ENCODE results near the gene DAZAP1. TPM values are rescaled to one million over a fixed set of nuclear protein-coding genes. Genes with fewer than 3 reads are reported as not detected.

DAZAP1 gene
- total RNA-seq, 4 donors from 2014 or later: 53.7 to 74.1 (median 63.4) TPM

DNA sequence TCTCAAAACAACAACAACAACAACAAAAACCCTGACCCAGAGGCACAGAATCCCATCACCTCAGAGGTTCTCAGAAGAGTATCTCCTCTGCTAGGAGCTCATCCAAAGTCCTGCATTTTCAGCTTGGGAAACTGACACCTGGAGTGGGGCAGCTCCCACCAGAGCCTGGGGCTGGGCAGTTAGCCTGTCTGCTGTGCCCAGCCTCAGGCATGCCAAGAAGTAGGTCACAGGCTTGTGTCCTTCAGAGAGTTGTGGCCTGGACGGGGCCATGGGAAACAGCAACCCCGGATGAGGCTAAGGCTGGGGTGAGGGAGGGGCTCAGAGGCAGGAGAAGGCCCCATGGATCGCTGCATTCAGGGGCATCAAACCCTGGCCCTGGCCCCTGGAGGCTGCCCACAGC lies 21.6 kb upstream of the DAZAP1 start:
- no peak for TF ChIP-seq POLR2A (IDR thresholded peaks at IDR 0.05)
- TF ChIP-seq, protein P1, sequence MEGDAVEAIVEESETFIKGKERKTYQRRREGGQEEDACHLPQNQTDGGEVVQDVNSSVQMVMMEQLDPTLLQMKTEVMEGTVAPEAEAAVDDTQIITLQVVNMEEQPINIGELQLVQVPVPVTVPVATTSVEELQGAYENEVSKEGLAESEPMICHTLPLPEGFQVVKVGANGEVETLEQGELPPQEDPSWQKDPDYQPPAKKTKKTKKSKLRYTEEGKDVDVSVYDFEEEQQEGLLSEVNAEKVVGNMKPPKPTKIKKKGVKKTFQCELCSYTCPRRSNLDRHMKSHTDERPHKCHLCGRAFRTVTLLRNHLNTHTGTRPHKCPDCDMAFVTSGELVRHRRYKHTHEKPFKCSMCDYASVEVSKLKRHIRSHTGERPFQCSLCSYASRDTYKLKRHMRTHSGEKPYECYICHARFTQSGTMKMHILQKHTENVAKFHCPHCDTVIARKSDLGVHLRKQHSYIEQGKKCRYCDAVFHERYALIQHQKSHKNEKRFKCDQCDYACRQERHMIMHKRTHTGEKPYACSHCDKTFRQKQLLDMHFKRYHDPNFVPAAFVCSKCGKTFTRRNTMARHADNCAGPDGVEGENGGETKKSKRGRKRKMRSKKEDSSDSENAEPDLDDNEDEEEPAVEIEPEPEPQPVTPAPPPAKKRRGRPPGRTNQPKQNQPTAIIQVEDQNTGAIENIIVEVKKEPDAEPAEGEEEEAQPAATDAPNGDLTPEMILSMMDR (IDR thresholded peaks at IDR 0.05 in 4 of 5, conservative IDR thresholded peaks at IDR 0.05 in 1 of 5): no peak
- peak in 1 of 2 donors; percentile 16 for ATAC-seq
- DNase-seq: peak in 1 of 2 donors; percentile 70
- H3K9me3 ChIP-seq: no peaks in the 10 kb centered on the region
- H3K36me3 ChIP-seq: peaks cover 0 to 19% of the 10 kb centered on the region in 2 donors
- peaks cover 45 to 50% of the 10 kb centered on the region in 2 donors for H3K4me1 ChIP-seq
- in situ Hi-C loops (cut with MboI; ENCODE audit: low sequenced_read_pairs in 4 of 4) (no loop called here), intact Hi-C loops (cut with DNase I; ENCODE audit: low total_unique reads) (loop anchor here (10.0 kb wide), 1 partner anchor 479 kb away; the partner anchor contains the start of gene KLF16)
- peak overlapping the region in 1 of 4 donors; percentile 19 for H3K4me3 ChIP-seq
- no peaks in the 10 kb centered on the region for H3K27me3 ChIP-seq
- H3K27ac ChIP-seq: peak overlapping the region; percentile 93 to 96 (median 94)

DNA sequence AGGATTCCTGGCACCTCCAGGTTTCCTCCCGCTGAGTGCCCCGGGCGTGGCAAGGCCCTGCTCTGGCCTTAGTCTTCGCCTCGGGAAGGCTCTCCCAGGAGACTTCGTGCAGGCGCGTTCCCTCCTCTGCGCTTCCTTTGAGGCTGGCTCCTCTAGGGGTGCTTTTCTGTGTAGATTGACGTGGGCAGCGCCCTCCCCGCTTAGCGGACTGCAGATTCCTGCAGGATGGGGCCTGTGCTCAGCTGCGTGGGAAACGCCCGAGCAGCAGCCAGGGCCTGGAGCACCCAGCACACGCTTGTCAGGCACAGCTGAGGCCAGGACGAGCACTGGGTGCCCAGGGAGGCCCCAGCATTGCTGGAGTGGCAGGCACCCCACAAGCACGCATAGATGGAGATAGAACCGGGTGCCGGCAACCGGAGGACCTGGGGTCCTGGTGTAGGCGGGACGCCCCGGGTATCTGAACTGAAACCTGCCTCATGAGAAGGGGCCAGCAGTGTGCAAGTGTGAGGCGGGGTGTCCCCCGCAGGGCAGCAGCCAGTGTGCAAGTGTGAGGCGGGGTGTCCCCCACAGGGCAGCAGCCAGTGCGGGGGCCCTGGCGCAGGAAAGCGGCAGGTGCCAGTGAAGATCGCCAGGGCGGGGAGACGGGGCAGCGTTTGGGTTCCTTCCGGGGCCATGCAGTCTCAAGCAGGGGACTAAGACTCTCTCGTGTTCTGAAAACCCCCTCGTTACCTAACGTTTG lies 20.3 kb upstream of the DAZAP1 start:
- H3K4me1 ChIP-seq: peaks cover 36 to 42% of the 10 kb centered on the region in 2 donors
- DNase-seq (no peak), ATAC-seq (no peak)
- peaks cover 0 to 31% of the 10 kb centered on the region in 2 donors for H3K36me3 ChIP-seq
- H3K27ac ChIP-seq: peak overlapping the region; percentile 42 to 96 (median 93)
- in situ Hi-C loops (cut with MboI; ENCODE audit: low sequenced_read_pairs in 4 of 4) (no loop called here), intact Hi-C loops (cut with DNase I; ENCODE audit: low total_unique reads) (loop anchor here (10.0 kb wide), 1 partner anchor 478 kb away; the partner anchor contains the start of gene KLF16)
- H3K27me3 ChIP-seq: no peaks in the 10 kb centered on the region
- H3K9me3 ChIP-seq: no peaks in the 10 kb centered on the region
- TF ChIP-seq, protein P1 (IDR thresholded peaks at IDR 0.05 in 4 of 5, conservative IDR thresholded peaks at IDR 0.05 in 1 of 5): no peak
- no peak for TF ChIP-seq POLR2A (IDR thresholded peaks at IDR 0.05)
- H3K4me3 ChIP-seq: no peak overlapping the region

DNA sequence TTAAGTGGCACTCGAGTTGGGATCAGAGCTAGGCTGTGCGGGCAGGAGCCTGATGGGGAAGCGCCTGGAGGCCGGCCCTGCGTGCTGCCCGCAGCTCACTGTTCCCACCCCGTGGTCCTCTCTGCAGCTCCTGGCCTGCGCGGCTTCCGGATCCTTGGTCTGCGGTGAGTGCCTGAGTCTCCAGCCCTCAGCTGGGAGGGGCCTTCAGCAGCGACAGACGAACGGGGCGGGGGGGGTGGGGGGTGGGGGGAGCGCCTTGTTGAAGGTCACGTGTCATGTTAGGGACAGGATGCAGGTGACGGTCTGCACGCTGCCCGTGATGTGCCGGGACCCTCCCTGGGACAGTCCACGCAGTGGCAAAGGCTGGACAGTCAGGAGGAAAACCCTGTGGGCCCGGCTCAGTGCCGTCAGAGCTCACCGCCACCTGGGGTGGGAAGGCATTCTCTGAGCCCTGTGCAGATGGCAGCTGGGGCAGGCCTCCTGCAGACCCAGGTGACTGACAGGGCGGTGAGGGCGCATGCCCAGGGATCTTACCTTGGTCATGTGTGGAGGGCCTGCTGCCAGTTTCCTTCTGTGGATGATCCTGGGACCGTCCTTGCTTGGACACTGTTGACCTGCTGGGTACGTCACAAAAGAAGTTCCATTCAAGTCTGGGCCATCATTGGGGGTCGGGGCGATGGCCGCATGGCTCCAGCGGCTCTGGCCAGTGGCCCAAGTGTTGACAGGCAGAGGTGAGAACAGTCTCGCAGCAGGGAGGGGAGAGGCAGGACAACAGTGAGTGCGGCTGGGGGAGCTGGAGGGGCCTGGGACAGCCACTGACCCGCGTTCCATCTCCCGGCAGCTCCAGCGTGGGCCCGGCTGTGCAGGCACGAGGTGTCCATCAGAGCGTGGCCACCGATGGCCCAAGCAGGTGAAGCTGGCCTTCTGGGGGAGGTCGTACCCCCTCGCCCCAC lies 19.4 kb upstream of the DAZAP1 start:
- Histone ChIP-seq H3K9me3 (no peaks in the 10 kb centered on the region), H3K4me1 (peaks cover 35 to 41% of the 10 kb centered on the region in 2 donors), H3K27ac (peak overlapping the region; percentile 52 to 96 (median 93)), H3K4me3 (no peak overlapping the region), H3K27me3 (no peaks in the 10 kb centered on the region), H3K36me3 (peaks cover 0 to 40% of the 10 kb centered on the region in 2 donors)
- TF ChIP-seq, protein P1 (IDR thresholded peaks at IDR 0.05 in 4 of 5, conservative IDR thresholded peaks at IDR 0.05 in 1 of 5): no peak
- TF ChIP-seq POLR2A (IDR thresholded peaks at IDR 0.05): no peak
- intact Hi-C loops (cut with DNase I; ENCODE audit: low total_unique reads): loop anchor here (10.0 kb wide), 1 partner anchor 477 kb away; the partner anchor contains the start of gene KLF16
- in situ Hi-C loops (cut with MboI; ENCODE audit: low sequenced_read_pairs in 4 of 4): no loop called here
- DNase-seq: peak; percentile 53 to 75
- ATAC-seq: peak in 1 of 2 donors; percentile 10

DNA sequence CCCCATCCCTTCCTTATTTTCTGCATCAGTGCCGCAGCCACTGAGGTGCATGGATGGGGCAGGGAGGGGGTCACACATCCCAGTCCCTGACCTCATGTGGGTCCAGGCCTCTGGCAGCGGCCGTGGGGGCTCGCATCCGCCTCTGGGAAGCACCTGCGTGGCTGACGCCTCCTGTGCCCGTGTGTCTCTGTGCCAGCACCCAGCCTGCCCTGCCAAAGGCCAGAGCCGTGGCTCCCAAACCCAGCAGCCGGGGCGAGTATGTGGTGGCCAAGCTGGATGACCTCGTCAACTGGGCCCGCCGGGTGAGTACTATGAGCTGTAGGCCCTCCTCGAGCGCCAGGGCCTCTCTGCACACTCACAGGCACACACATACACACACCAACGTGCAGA lies 18.8 kb upstream of the DAZAP1 start:
- DNase-seq (no peak), ATAC-seq (no peak)
- peaks cover 35 to 41% of the 10 kb centered on the region in 2 donors for H3K4me1 ChIP-seq
- intact Hi-C loops (cut with DNase I; ENCODE audit: low total_unique reads) (loop anchor here (10.0 kb wide), 1 partner anchor 476 kb away; the partner anchor contains the start of gene KLF16), in situ Hi-C loops (cut with MboI; ENCODE audit: low sequenced_read_pairs in 4 of 4) (no loop called here)
- peaks cover 0 to 46% of the 10 kb centered on the region in 2 donors for H3K36me3 ChIP-seq
- no peaks in the 10 kb centered on the region for H3K9me3 ChIP-seq
- no peak overlapping the region for H3K4me3 ChIP-seq
- TF ChIP-seq, protein P1 (IDR thresholded peaks at IDR 0.05 in 4 of 5, conservative IDR thresholded peaks at IDR 0.05 in 1 of 5): no peak
- no peak for TF ChIP-seq POLR2A (IDR thresholded peaks at IDR 0.05)
- H3K27me3 ChIP-seq: no peaks in the 10 kb centered on the region
- peak overlapping the region; percentile 52 to 96 (median 93) for H3K27ac ChIP-seq

Measured in gastrocnemius medialis (tissue), 4 donors.